Non-pigmented ciliary epithelial cell (primary cell): ENCODE data around the gene PLEKHH3.
"Not testable (repeated sequence)": the region's sequence is repeated elsewhere in the genome, so short reads cannot be mapped to it uniquely, and the experiment has no call there.

Source experiments
- DNase-seq: peaks from one replicate; pipeline ENCODE4 v3.0.0-alpha.2; 2010; ENCODE audit warnings: low read depth

Gene PLEKHH3

DNA sequence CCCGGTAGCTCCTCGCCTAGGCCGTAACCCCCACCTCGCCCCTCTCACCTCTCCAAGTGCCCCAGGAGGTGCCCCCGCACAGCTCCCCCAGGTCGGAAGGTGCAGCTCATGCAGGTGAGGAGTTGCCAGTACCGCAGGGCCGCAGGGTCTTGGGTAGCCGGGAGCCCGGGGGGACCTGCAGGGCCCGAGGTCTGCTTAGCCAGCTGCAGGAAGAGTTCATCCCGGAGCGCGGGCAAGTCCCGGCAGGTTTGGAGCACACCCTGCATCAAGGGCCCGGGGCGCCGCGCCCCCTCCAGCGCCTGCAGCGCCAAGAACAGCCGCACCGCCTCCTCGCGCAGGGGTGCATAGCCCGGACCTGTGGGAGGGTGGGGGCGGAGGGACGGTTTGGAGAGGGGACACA is 4.8 kb downstream of the PLEKHH3 start:
- no peak for DNase-seq

DNA sequence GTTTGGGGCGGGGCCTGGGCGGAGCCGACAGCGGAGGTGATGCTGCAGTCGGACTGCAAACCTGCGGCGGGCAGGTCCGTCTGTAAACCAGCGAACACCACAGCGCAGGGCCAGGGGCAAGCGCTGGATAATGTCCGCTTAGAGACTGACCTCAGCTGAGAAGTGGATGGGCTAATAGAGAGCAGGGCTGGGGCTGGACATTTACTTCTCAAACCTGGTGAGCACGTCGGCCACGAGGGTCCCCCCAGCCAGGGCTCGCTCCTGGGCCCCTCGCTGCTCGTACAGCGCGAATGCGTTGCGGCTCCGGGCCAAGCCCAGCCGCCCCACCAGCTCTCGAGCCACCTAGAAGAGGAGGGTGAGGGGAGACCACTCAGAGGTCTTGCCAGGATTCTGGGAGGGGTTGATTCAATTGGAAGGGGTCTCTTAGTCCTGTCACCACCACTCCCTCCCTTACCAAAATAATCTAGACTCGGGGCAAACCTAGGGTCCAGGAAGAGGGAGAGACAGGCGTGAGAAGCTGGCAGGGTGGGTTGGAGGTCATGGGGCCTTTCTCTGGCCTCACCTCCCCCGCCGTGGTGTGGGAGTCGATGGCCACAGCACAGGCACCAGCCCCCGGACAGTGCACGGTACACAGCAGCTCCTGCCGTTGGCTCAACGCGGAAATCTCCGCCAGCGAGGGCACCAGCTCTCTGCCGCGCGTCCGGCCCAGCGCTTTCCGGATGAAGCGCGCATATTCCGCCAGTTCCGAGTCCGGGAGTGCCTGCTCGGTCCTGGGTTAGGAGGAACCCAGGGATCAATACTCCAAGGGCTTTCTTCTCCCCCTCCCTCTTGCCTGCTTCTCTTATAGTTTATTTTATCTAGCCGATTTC is 5.8 kb downstream of the PLEKHH3 start:
- no peak for DNase-seq

DNA sequence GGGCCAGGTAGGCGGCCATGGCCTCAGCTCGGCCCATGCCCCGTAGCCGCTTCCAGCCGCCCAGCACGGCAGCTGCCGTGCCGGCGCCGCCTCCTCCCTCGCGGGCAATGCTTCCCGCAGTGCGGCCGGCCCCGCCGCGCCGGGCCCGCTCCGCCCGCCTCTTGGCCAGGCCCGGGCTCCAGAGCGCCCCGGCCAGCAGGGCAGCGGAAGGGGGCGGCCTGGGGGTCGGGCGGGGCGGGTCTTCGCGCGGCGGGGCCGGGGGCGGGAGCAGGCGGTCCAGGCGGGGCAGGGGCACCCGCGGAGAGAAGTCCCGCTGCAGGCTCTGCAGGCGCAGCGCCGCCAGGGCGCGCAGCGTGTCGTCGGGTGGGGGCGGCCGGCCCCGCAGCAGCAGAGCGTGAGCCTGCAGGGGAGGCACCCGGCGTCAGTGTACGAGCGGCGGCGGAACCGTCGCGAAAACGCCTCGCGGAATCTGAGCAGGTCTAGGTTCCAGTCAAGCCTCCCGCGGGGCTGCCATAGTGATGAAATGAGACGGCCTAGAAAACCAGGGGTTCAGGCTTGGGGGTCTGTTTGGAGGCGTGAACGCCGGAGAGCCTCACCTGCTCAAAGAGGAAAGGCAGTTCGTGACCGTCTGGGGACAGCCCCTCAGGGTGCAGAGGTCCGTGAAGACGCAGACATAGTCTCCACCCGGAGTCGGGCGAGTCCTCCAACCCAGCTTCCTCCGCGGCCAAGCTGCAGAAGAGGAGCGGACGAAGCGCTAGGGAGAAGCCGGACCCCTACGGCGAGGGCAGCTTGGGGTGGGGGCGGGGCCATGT is 6.6 kb downstream of the PLEKHH3 start:
- no peak for DNase-seq

DNA sequence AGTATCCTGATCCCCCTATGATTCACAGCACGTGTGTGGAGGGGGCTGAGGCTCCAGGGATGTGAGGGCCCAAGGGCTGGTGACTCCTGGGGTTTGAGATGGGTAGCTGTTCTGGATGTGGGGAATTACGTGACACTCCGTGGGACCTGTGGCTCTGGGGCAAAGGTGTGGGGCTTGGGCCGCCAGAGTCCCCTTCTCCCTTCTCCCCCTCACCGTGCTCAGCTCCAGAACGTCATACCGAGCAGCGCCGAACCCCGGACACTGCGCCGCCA is 7.2 kb downstream of the PLEKHH3 start:
- no peak for DNase-seq

DNA sequence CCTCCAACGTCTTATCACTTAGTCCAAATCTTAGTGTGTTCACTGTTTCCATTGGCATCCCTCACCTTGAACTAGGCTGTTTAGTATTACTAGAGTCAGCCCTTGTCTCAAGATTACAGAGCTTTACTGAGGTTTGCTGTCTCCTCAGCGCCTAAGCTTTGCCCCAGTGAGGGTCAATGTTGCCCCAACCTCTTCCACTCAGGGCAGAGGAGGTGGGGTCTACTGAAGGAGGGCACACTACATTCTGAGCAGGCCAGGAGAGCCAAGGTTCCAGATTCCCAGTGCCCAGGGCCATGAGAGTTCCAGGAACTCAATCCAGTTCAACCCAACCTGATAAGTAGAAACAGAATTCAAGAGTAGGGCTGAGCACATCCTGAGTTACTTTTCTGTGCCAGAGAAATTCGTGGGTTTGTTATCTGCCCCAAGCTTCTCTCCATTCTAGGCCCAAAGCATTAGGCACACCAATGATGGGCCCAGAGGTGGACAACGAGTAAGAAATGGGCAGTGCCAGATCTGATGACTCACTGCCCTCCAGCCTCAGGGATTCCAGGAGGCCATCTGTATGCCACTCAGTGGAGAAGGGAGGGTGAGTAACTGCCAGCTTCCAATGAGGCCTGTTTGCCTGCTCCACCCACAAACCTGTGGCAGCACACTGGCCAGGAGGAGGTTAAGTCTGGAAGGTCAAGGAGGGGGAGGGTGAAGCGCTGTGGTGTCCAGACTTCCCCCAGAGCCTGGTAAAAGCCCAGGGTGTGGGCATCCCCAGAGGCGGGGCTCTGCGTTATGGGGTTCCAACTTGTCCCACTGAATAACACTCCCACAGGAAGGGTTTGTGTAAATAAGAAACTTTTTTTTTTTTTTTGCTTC is 9.5 kb downstream of the PLEKHH3 start:
- no peak for DNase-seq

DNA sequence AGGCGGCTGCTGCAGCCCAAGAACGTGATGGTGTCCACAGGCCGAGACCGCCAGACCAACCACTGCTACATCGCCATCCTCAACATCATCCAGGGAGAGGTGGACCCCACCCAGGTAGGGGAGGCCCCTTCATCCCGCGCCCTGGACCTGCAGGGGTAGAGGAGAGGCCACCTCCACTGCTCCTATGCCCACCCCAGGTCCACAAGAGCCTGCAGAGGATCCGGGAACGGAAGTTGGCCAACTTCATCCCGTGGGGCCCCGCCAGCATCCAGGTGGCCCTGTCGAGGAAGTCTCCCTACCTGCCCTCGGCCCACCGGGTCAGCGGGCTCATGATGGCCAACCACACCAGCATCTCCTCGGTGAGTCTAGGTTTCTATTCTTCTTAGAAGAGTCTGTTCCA is 10.7 kb downstream of the PLEKHH3 start:
- not testable (repeated sequence) for DNase-seq

DNA sequence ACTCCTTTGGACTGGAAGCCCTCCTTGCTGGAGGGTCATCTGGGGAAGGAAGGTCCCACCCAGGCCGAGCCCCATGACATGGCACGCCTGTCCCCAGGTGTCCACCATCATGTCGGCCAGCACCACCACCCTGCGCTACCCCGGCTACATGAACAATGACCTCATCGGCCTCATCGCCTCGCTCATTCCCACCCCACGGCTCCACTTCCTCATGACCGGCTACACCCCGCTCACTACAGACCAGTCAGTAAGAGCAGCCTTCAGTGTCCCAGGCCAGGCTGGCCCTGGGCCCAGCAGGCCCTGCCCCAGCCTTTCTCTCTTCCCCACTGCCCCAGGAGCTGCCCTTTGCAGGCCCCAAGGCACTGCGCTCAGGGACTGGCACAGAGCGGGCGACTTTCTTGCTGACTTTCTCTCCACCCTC is 11.2 kb downstream of the PLEKHH3 start:
- DNase-seq: no peak

DNA sequence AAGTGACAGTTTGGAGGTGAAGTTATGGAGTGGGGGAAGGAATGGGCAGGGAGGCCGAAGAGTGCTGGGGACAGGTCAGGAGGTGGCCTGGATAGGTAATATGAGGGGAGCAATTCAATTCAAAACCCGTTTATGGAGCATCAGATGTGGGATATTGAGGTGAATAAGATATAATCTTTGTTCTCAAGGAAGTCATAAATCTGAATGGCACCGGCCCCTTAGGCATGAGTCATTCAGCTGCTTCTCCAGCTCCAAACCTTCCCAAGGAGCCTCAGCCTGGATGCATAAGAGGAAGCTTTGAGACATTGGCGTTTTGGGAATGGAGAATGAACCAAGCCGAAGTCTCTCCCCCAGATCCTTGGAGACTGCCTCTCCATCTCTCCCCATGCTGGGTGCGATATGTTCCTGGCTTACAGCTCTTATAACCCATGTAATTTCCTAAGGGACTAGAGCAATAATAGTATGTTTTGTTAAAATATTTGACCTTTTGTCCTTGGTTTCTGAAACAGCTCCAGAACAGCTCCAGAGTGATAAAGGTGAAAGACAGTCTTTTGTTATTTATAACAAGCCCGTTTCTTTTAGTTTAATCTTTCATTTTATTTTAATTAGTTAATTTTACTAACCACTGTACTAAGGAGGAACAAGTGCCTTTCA is 16.0 kb downstream of the PLEKHH3 start:
- DNase-seq: no peak

DNA sequence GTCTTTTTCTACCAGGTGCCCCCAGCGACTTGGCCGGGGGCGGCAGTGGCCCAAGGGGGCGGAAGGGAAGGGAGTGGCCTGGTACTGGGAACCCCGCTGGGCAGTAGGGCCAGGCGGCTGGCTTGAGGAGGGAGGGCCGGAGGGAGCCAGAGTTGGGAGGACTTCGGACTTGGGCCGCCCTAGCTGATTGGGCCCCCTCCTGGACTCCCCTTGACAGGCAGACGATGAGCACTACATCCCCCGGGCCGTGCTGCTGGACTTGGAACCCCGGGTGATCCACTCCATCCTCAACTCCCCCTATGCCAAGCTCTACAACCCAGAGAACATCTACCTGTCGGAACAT is 16.9 kb downstream of the PLEKHH3 start:
- not testable (repeated sequence) for DNase-seq

DNA sequence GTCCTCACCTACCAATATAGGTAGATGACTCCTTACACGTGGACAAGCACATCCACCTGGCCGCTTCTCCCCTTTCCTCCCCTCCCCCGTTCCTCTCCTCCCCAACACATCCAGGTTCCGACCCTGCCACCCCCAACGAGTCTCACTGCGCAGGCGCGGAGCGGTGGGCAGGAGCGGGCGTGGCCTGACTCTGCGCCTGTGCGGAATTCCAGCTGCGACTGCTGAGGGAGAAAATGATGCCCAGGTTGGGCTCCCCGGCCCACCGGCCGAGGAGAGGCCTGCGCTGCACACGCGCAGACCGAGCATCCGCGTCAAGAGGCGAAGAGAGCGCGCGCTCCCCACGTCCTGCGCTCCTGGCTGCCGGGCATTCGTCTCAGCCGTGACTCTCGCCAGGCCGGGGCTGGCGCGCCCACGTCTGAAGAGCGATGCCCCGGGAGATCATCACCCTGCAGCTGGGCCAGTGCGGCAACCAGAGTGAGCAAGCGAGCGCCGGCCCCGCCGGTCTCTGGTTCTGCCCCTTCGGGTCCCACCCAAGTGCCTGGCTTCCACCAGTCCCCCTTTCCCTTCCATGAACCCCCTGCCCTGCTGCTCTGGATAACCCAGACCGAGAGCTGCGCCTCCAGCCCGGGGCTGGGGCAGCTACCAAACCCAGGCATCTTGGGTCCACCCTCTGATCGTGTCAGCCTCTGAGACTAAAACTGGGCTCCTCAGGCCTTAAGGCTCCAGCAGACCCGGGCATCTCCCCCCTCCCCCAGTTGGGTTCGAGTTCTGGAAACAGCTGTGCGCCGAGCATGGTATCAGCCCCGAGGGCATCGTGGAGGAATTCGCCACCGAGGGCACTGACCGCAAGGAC is 17.5 kb downstream of the PLEKHH3 start, which contains the start of gene TUBG2:
Gene TUBG2 (plus strand): TSS at position 206 of the 853 bp plus-strand sequence. CDS start 220 bp downstream, at position 426.
- no peak for DNase-seq

DNA sequence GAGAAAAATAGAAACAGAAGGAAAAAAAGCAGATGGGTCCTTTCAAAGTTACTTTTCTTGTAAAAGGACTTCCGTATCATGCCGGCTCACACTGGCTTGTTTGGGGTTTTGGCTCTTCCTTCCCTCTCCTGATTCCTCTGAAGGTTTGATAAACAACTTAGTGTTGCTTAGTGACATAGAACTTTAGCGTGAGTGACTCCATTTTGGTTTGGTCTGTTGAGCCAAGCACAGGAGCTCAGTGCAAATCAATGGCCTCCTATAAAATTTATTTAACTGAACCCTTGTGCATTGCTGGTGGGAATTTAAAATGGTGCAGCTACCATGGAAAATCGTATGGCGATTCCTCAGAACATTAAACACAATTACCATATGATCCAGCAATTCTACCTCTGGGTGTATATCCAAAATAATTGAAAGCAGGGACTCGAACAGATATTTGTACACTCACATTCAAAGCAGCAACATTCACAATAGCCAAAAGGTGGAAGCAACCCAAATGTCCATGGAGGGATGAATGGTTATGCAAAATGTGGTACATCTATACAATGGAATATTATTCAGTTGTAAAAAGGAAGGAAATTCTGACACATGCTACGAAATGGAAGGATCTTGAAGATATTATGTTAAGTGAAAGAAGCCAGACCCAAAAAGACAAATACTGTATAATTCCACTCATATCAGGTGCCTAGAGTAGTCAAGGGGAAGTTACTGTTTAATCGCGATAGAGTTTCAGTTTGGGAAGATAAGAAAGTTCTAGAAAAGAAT is 18.8 kb downstream of the PLEKHH3 start:
- no peak for DNase-seq

DNA sequence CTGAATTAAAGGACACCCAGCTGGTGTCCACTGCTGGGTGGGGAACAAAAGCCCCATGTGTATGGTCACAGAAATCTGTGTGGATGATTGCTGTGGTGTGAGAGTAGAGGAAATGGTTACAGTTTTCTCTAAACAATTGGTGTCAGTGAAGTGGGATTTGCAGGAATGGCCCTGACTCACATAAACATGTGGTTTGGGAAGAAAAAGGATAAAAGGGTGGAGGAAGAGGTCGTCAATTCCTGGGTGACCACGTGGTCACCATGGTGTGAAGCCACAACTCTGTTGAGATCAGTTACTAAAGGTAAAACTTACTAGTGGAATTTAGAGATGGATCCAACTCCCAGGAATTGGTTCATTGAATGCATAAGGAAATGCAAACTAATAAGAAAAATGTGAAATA is 21.3 kb downstream of the PLEKHH3 start:
- DNase-seq: no peak

DNA sequence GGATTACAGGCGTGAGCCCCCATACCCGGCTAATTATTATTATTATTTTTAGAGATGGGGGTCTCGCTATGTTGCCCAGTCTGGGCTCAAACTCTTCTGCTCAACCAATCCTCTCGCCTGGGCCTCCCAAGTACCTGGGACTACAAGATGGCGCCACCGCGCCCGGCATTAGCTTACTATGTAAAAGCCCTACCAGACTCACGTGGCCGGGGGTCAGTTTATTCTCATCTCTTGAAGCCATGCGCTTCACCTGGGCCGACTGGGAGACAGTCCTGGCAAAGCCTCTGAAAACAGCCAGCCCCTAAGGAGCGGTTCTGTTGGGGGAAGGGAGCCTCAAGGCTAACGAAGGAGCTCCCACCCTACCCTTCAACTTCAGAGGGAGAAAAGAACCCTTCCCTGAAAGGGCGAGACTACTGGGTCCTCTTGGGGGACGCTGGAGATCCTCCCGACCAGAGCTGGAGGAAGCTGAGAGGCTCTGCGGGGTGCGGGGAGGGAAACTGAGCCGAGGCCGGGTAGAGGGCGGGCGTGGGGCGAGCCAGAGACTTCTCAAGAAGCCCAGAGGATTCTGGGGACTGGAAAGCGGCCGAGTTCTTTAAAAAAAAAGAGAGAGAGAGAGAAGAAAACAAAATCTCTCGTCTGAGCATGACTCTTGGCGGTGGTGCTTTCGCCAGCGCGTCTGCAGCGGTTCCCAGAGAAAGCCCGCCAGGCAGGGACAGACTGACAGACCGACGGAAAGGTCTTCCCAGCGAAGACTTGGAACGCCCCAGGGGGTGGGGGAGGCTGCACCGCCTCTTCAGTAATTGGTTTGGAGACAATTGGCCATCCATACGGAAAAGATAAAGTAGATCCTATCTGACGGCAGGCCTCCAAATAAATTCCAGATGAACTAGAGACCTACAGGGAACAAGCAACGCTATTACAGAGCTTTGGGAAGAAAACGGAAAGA is 23.3 kb downstream of the PLEKHH3 start:
- no peak for DNase-seq

DNA sequence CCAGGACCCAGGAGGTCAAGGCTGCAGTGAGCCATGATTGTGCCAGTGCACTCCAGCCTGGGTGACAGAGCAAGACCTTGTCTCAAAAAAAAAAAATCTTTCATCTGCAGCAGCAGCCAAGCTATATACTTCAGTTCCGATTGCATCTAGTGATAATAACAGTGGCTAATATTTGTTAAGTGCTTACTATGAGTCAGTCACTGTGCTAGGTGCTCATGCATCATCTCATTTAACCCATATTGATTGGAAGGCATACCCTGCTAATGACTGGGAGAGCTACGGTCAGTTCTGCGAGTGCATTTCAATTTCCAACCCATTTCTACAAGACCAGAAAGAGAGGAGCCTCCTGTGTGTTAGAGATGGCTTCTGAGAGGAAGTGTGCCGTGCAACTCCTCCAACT is 25.4 kb downstream of the PLEKHH3 start:
- DNase-seq: no peak

DNA sequence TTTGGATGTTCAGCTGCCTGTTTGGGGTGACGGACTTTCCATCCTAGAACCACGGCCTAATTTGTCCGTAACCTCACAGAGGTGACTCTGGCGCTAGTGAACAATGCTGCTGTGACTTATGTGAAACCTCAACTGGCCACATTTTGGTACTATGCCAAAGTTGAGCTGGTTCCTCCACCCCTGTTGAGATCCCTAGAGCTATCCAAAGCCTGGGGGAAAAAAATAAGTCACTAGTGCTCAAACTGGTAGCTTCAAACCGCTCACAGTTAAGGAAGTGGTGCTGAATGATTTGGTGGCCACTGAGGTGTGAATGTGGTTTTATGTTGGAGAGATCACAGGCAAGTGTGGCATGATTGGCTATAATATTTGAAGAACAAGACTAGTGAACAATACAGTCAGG is 29.0 kb downstream of the PLEKHH3 start:
- no peak for DNase-seq

DNA sequence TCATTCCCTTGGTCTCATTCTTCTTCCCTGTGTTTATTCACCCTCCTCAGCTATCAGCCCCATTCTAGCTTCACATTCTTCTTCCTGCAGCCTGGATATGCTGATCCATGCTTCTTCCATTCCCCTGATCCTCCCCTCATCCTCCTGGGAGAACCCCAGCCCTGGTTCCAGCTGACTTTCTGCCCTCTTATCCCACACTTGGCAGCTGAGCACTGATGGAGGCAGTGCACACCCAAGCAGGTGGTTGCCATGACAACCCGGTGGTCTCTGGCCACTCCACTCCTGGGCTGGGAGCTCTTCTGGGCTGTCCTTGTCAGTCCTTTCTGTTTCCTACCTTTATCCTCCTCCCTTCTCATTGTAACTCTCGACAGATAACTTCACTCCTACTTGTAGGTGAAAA is 34.5 kb downstream of the PLEKHH3 start:
- no peak for DNase-seq

DNA sequence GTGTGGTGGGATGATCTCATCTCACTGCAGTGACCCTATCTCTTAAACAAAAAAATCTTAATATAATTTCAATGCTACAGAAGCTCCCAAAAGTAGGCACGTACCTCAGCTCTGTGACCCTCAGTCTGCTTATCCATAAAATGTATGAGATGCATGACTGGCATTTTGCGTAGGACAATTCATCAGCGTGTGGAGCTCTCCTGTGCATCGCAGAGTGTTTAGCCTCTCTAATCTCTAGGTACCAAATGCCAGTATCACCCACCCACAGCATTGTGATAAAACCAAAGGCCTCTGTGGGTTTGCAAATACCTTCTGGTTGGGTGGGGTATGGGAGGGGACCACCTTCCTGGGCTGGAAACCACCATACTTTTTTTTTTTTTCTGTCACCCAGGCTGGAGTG is 36.7 kb downstream of the PLEKHH3 start:
- no peak for DNase-seq

DNA sequence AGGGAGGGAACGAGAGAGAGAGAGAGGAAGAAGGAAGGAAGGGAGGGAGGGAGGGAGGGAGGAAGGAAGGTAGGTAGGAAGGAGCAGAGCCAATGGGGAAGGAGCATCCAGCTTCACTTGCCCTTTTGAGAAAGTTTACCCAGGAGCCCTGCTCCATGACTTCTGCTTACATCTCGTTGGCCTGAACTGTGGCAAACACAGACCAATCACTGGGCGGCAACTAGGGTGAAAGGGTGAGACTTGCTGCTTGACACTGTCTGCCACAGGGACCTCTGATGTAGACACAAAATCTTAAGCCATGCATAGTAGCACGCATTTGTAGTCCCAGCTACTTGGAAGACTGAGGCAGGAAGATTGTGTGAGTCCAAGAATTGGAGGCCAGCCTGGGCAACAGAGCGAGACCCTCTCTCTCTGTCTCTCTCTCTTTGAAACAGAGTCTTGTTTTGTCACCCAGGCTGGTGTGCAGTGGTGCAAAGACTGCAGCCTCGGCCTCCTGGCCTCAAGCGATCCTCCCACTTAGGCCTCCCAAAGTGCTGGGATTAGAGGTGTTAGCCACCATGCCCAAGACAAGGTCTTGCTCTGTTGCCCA is 37.2 kb downstream of the PLEKHH3 start:
- DNase-seq: no peak

DNA sequence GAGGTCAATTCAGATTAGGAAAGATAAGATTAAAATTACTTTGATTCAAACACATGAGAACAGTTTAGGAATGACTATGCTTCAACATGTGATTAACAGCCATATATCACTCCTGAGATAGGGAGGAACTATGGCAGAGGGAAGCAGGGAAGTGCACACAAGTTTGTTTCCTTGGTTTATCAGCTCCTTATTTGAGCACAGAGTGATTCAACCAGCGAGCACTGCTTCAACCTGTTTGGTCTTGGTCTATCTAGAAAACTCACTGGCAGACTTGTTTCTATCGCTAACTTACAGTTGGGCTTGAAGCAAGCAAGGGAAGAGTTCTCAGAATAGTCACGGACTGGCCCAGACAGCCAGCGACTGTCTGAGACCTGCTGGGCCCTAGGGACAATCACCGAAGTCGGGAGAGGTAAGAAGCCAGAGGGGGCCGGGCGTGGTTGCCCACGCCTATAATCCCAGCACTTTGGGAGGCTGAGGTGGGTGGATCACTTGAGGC is 43.8 kb downstream of the PLEKHH3 start:
- no peak for DNase-seq
